Lung (tissue), 12 donors: Measurements from ENCODE around the gene CHCHD1. TPM values are rescaled to one million over a fixed set of nuclear protein-coding genes. Genes with fewer than 3 reads are reported as not detected.

Source experiments
- ATAC-seq: fragments of 200-7000 bp; cut with Tn5 transposase; one replicate; pipeline ENCODE4 v1.9.1; 2020; ENCODE audit warnings: moderate number of reproducible peaks; ENCODE audit not compliant: insufficient read depth, low FRiP score
- DNase-seq, 3 donors: peaks; one replicate each; pipeline ENCODE4 v3.0.0-alpha.2; 2013 to 2017
- H3K27ac ChIP-seq, 2 donors: one replicate each; pipeline ENCODE4 v1.5.1; 2013; ENCODE audit warnings: mild to moderate bottlenecking in 2 of 2, moderate library complexity in 2 of 2, control low read depth in 1 of 2, inconsistent platforms in 1 of 2, low read depth in 1 of 2, low read length in 1 of 2
- H3K27me3 ChIP-seq, 3 donors: one replicate each; pipeline ENCODE4 v1.5.1; 2013; ENCODE audit warnings: low read length in 2 of 3; ENCODE audit not compliant: control insufficient read depth in 3 of 3, insufficient read depth in 3 of 3
- H3K36me3 ChIP-seq, 4 donors: one replicate each; pipeline ENCODE4 v1.5.1; 2013; ENCODE audit warnings: low read length in 4 of 4, mild to moderate bottlenecking in 1 of 4, moderate library complexity in 1 of 4; ENCODE audit not compliant: control insufficient read depth in 4 of 4, insufficient read depth in 4 of 4
- H3K4me1 ChIP-seq, 5 donors: one replicate each; pipeline ENCODE4 v1.5.1; 2013; ENCODE audit warnings: low read length in 5 of 5, mild to moderate bottlenecking in 2 of 5, moderate library complexity in 1 of 5; ENCODE audit not compliant: control insufficient read depth in 5 of 5, insufficient read depth in 5 of 5
- H3K4me3 ChIP-seq: one replicate; pipeline ENCODE4 v1.5.1; 2013; ENCODE audit warnings: mild to moderate bottlenecking, control low read depth, moderate library complexity
- H3K9ac ChIP-seq, 2 donors: one replicate each; pipeline ENCODE4 v1.5.1; 2013; ENCODE audit warnings: low read length in 2 of 2, control low read depth in 1 of 2; ENCODE audit not compliant: insufficient read depth in 1 of 2
- H3K9me3 ChIP-seq, 4 donors: one replicate each; pipeline ENCODE4 v1.5.1; 2013; ENCODE audit warnings: low read length in 3 of 4, mild to moderate bottlenecking in 1 of 4, moderate library complexity in 1 of 4; ENCODE audit not compliant: control insufficient read depth in 4 of 4, insufficient read depth in 3 of 4
- WGBS, 2 donors: extraction: QIAGEN DNeasy Blood & Tissue Kit; methylation state at CpG; one replicate each; pipeline ENCODE4 v1.1.7; 2013; 5-methylcytosine and 5-hydroxymethylcytosine counted together
- polyA plus RNA-seq, 2 donors: library from polyadenylated mRNA; stranded (reverse); fragments of 200-250 nt; gene quantifications; one replicate each; pipeline ENCODE4 v1.2.1, GENCODE V29; 2013
- total RNA-seq, 2 donors: library from RNA; depleted of rRNA in 1 of 2; stranded (reverse); fragments of >200 nt in 1 of 2; gene quantifications; one replicate each; pipeline ENCODE4 v1.2.1, GENCODE V29; 2014 to 2021
- TF ChIP-seq, protein P1 (sequence below): IDR thresholded peaks from 2 replicates; pipeline ENCODE4 v1.5.1; 2012; ENCODE audit warnings: mild to moderate bottlenecking; ENCODE audit errors: control extremely low read depth, extremely low read depth
- donor health status: control.
- donor health status: control.
- donor health status: Bipolar disorder and iron deficiency.
- donor health status: healthy.
- donor health status: DM: yes; HTN: yes; CAD: no.

The CHCHD1 gene
- total and polyA plus RNA-seq, 4 donors, result 18.7 to 88.3 (median 37.9) TPM

DNA sequence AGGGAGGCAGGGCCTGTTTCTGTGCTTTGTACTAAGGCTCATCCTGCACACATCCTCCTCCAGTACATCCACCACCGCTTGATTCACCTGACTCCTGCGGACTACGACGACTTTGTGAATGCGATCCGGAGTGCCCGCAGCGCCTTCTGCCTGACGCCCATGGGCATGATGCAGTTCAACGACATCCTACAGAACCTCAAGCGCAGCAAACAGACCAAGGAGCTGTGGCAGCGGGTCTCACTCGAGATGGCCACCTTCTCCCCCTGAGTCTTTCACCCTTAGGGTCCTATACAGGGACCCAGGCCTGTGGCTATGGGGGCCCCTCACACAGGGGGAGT, 19.4 kb downstream of the CHCHD1 start:
- H3K27me3 ChIP-seq, result no peaks in the 10 kb centered on the region
- H3K9ac ChIP-seq, result no peak overlapping the region
- no peaks in the 10 kb centered on the region for H3K4me1 ChIP-seq
- TF ChIP-seq, protein P1, sequence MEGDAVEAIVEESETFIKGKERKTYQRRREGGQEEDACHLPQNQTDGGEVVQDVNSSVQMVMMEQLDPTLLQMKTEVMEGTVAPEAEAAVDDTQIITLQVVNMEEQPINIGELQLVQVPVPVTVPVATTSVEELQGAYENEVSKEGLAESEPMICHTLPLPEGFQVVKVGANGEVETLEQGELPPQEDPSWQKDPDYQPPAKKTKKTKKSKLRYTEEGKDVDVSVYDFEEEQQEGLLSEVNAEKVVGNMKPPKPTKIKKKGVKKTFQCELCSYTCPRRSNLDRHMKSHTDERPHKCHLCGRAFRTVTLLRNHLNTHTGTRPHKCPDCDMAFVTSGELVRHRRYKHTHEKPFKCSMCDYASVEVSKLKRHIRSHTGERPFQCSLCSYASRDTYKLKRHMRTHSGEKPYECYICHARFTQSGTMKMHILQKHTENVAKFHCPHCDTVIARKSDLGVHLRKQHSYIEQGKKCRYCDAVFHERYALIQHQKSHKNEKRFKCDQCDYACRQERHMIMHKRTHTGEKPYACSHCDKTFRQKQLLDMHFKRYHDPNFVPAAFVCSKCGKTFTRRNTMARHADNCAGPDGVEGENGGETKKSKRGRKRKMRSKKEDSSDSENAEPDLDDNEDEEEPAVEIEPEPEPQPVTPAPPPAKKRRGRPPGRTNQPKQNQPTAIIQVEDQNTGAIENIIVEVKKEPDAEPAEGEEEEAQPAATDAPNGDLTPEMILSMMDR, result no peak
- 93 to 94% methylated on average over 13 of the region's 13 CpGs for WGBS, 2 donors
- H3K4me3 ChIP-seq, result no peak overlapping the region
- no peak overlapping the region for H3K27ac ChIP-seq
- DNase-seq (no peak), ATAC-seq (no peak)
- peaks cover 44 to 81% (median 53%) of the 10 kb centered on the region in 4 donors for H3K36me3 ChIP-seq
- no peaks in the 10 kb centered on the region for H3K9me3 ChIP-seq

DNA sequence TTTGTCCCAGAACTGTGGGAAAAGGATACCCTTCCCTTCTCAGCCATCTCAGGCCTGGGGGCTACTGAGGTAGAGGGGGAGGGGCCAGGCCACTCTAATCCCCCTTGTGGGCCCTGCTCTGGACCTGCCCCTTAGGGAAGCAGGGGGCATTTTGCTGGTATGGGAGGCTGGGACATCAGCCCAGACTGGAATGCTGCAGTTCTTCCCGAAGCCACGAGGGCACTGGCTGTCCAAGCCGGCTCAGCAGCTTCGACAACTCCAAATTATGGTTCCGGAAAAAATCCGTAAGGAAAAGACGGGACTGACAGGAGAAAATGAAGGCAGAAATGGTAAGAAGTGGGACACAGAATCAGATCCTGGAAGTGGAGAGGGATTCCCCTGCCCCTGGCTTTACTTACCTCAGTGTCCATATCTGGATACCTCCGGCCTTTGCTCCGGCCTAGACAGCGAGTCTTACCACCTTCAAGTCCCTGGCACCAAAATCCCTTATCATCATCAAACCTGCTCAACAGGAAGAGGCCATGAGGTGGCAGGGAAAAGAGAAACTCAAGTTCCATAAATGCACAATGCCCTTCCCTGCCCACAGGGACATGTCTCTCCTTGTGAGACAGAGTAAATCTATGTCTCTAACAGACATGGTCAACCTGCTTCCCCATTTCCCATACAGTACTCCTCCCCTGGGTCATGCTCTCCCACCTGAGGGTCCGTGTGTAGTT, 20.6 kb downstream of the CHCHD1 start:
- Histone ChIP-seq H3K4me1 (no peaks in the 10 kb centered on the region), H3K4me3 (no peak overlapping the region), H3K9me3 (no peaks in the 10 kb centered on the region), H3K36me3 (peaks cover 44 to 75% (median 58%) of the 10 kb centered on the region in 4 donors), H3K27me3 (no peaks in the 10 kb centered on the region), H3K27ac (no peak overlapping the region), H3K9ac (no peak overlapping the region)
- TF ChIP-seq, protein P1, result no peak
- ATAC-seq (no peak), DNase-seq (no peak)
- WGBS, 2 donors, result 89 to 93% methylated on average over 11 of the region's 11 CpGs

DNA sequence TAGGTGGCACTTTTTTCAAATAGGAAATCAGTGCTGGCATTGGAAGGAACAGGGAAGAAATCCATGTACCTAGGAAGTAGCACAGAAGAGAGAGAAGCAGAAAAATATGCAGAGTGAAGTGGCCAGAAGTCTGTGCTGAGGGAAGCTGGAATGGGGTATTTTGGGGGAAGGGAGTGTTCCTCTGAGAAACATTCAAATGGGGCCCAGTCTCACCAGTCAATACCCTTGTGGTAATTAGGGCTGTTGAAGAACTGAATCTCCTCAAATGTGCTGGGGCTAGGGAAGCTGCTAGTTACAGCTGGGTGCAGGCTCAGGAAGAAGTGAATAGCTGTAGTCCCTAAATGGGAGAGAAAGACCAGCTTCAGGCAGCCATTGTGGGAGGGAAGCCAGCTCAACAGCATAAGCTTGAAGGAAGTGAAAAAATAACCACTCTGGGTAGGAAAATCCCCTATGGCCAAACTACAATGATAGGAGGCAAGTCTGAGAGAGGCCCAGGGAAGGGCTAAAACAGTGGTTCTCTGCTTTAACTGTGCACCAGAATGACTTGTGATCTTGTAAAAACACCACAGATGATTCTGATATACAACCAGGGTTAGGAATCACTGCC, 21.9 kb downstream of the CHCHD1 start:
- Histone ChIP-seq H3K27me3 (no peaks in the 10 kb centered on the region), H3K9me3 (no peaks in the 10 kb centered on the region), H3K4me1 (no peaks in the 10 kb centered on the region), H3K4me3 (no peak overlapping the region), H3K27ac (no peak overlapping the region), H3K36me3 (peaks cover 39 to 72% (median 56%) of the 10 kb centered on the region in 4 donors), H3K9ac (no peak overlapping the region)
- DNase-seq, result no peak
- TF ChIP-seq, protein P1, result no peak
- ATAC-seq, result no peak
